Stomach smooth muscle (tissue), 2 donors: ENCODE measurements around the gene IPPK.

Experiments
- H3K27ac ChIP-seq: one replicate; pipeline ENCODE4 v1.7.0; 2013; ENCODE audit warnings: mild to moderate bottlenecking, low read length, inconsistent platforms
- H3K27me3 ChIP-seq, 2 donors: one replicate each; pipeline ENCODE4 v1.7.0; 2013; ENCODE audit warnings: low read length in 2 of 2; ENCODE audit not compliant: insufficient read depth in 2 of 2, control insufficient read depth in 1 of 2
- H3K36me3 ChIP-seq, 2 donors: one replicate each; pipeline ENCODE4 v1.7.0; 2013; ENCODE audit warnings: low read length in 2 of 2; ENCODE audit not compliant: control insufficient read depth in 2 of 2, insufficient read depth in 2 of 2
- H3K4me1 ChIP-seq: one replicate; pipeline ENCODE4 v1.7.0; 2013; ENCODE audit warnings: low read length; ENCODE audit not compliant: control insufficient read depth, insufficient read depth
- H3K4me3 ChIP-seq, 2 donors: one replicate each; pipeline ENCODE4 v1.7.0; 2013; ENCODE audit warnings: low read length in 2 of 2
- H3K9ac ChIP-seq, 2 donors: one replicate each; pipeline ENCODE4 v1.7.0; 2013; ENCODE audit warnings: low read length in 2 of 2, mild to moderate bottlenecking in 1 of 2
- H3K9me3 ChIP-seq, 2 donors: one replicate each; pipeline ENCODE4 v1.7.0; 2013; ENCODE audit warnings: low read length in 2 of 2; ENCODE audit not compliant: control insufficient read depth in 2 of 2
- donor health status: healthy.
- donor health status: Pancreatic carcinoma.

The IPPK gene, protein sequence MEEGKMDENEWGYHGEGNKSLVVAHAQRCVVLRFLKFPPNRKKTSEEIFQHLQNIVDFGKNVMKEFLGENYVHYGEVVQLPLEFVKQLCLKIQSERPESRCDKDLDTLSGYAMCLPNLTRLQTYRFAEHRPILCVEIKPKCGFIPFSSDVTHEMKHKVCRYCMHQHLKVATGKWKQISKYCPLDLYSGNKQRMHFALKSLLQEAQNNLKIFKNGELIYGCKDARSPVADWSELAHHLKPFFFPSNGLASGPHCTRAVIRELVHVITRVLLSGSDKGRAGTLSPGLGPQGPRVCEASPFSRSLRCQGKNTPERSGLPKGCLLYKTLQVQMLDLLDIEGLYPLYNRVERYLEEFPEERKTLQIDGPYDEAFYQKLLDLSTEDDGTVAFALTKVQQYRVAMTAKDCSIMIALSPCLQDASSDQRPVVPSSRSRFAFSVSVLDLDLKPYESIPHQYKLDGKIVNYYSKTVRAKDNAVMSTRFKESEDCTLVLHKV

GRCh38 chr9:92669890-92670708 lies at the start of gene IPPK:
Gene IPPK, minus strand, starts transcription at chr9:92670131. Its CDS starts 143 bp downstream, at chr9:92669988.
- peaks cover 5 to 6% of the 10 kb centered on the region in 2 donors for H3K36me3 ChIP-seq
- peak within 1 kb of the TSS; percentile 91 for H3K27ac ChIP-seq
- peak within 1 kb of the TSS; percentile 92 to 99 for H3K9ac ChIP-seq
- peak within 1 kb of the TSS; percentile 96 to 99 for H3K4me3 ChIP-seq
- no peaks in the 10 kb centered on the region for H3K27me3 ChIP-seq
- peaks cover 19% of the 10 kb centered on the region for H3K4me1 ChIP-seq
- H3K9me3 ChIP-seq: no peaks in the 10 kb centered on the region

GRCh38 chr9:92719028-92719647 lies 49.2 kb upstream of the IPPK start:
- Histone ChIP-seq H3K27ac (no peak overlapping the region), H3K27me3 (no peaks in the 10 kb centered on the region), H3K9me3 (no peaks in the 10 kb centered on the region), H3K4me1 (peaks cover 3% of the 10 kb centered on the region), H3K9ac (no peak overlapping the region), H3K4me3 (no peak overlapping the region), H3K36me3 (peaks cover 72% of the 10 kb centered on the region in 2 donors)

GRCh38 chr9:92718086-92719001 lies 48.4 kb upstream of the IPPK start:
- H3K4me3 ChIP-seq: no peak overlapping the region
- H3K9ac ChIP-seq: no peak overlapping the region
- no peaks in the 10 kb centered on the region for H3K9me3 ChIP-seq
- H3K27me3 ChIP-seq: no peaks in the 10 kb centered on the region
- peaks cover 80% of the 10 kb centered on the region in 2 donors for H3K36me3 ChIP-seq
- no peak overlapping the region for H3K27ac ChIP-seq
- no peaks in the 10 kb centered on the region for H3K4me1 ChIP-seq

GRCh38 chr9:92717201-92718085 lies 47.5 kb upstream of the IPPK start:
- no peaks in the 10 kb centered on the region for H3K4me1 ChIP-seq
- peaks cover 81 to 82% of the 10 kb centered on the region in 2 donors for H3K36me3 ChIP-seq
- H3K27me3 ChIP-seq: no peaks in the 10 kb centered on the region
- H3K9ac ChIP-seq: no peak overlapping the region
- no peak overlapping the region for H3K4me3 ChIP-seq
- no peaks in the 10 kb centered on the region for H3K9me3 ChIP-seq
- H3K27ac ChIP-seq: no peak overlapping the region

DNA sequence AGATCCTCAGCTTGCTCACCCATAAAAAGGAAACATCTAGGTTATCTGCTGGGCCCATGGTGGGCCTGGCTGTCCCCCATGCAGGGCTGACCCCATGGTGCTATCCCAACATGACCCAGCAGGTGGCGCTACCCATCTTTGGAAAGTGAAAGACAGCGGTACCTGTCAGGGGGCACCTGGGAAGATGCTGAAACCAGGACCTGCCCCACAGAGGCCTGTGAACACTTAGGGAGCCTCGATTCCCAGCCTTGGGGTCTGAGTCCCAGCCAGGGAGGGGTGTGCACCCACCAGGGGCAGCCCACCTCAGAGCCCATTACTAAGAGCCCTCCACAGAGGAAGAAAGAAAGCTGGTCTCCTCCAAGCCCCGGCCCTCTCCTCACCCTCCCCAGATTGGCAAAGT lies 46.6 kb upstream of the IPPK start:
- no peak overlapping the region for H3K27ac ChIP-seq
- no peaks in the 10 kb centered on the region for H3K27me3 ChIP-seq
- H3K9me3 ChIP-seq: no peaks in the 10 kb centered on the region
- peaks cover 73 to 76% of the 10 kb centered on the region in 2 donors for H3K36me3 ChIP-seq
- no peak overlapping the region for H3K9ac ChIP-seq
- H3K4me1 ChIP-seq: no peaks in the 10 kb centered on the region
- no peak overlapping the region for H3K4me3 ChIP-seq

DNA sequence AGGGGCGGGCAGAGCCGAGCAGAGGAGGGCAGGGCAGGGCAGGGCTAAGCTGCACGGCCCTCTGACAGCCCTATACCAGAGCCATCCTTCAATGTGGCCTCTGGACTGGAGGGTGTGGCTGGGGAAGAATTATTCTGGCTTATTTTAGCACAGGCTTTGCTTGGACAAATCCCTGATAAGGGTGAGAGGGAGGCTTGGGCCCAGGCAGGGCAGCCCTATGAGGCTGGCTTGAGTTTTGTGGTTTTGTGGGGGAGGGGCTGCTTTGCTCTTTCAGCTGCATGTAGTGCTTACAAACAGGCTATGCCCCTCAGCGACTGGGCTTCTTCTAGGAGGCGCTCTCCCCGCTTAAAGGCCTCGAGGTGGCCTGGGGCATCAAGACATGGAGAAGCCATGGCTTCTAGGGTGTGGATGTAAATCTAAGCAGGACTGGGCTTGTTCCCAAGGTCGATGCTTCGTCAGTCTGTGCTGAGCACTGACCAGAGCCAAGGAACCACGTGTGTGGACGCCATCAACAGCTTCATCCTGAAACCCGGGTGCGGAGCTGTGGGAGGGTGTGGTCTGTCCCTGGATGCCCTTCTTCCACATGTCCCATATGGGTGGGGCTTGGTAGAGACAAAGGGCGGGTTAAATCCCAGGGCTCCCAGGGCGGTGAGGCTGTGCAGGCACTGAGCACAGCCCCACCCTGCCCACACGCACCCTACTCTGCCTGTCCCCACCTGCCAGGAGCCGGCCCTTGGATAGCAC lies 45.7 kb upstream of the IPPK start:
- no peak overlapping the region for H3K27ac ChIP-seq

DNA sequence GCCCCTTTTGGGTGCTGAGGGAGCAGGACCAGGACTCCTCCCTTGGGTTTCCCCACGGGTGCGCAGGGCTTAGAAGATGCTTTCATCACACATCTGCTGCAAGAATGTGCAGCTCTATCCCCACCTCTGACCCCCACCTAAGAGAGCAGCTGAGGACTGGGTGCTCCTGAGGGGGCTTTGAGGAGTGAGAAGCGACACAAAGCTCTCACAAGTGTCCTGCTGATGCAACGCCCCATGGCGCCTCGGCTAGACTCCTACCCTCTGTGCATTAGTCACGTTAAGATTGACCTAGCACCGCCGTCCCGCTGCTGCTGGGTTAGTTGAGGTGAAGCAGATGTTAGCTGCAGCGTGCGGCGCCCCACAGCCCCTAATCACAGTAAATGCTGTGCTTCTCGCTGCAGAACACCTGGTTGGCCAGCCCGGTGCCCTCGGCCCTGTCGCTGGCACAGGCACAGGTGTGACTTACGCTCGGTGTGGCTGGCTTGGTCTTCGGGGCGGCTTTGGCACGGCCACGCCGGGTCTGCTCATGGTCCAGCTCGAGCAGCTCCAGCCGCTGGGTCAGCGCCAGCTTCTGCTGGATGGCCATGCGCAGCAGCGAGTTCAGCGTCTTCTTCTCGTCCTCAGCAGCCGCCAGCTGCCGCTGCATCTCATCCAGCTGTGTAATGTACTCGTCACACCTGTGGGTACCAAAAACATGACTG lies 45.0 kb upstream of the IPPK start:
- Histone ChIP-seq H3K9ac (no peak overlapping the region), H3K36me3 (peaks cover 70 to 71% of the 10 kb centered on the region in 2 donors), H3K27me3 (no peaks in the 10 kb centered on the region), H3K4me1 (no peaks in the 10 kb centered on the region), H3K27ac (no peak overlapping the region), H3K4me3 (no peak overlapping the region), H3K9me3 (no peaks in the 10 kb centered on the region)

More for the DNA sequence above, 45.7 kb upstream of the IPPK start:
- Histone ChIP-seq H3K9ac (no peak overlapping the region), H3K4me3 (no peak overlapping the region), H3K27me3 (no peaks in the 10 kb centered on the region), H3K36me3 (peaks cover 70 to 78% of the 10 kb centered on the region in 2 donors), H3K9me3 (no peaks in the 10 kb centered on the region), H3K4me1 (no peaks in the 10 kb centered on the region)

GRCh38 chr9:92714016-92714415 lies 44.1 kb upstream of the IPPK start:
- no peaks in the 10 kb centered on the region for H3K4me1 ChIP-seq
- no peaks in the 10 kb centered on the region for H3K9me3 ChIP-seq
- H3K36me3 ChIP-seq: peaks cover 65 to 69% of the 10 kb centered on the region in 2 donors
- H3K27ac ChIP-seq: no peak overlapping the region
- H3K27me3 ChIP-seq: no peaks in the 10 kb centered on the region
- H3K9ac ChIP-seq: no peak overlapping the region
- H3K4me3 ChIP-seq: no peak overlapping the region
